ENCODE results near the gene SLC44A3.

- TF ChIP-seq POLR2AphosphoS5 (IDR thresholded peaks at IDR 0.05; ENCODE audit: borderline replicate concordance, low read depth, low read length): no peak; the same call in 1 of the 2 replicates
- TF ChIP-seq EZH2 (IDR thresholded peaks at IDR 0.05): no peak
These were observed 105.5 kb downstream of the SLC44A3 start for GRCh38 chr1:94925561-94926125.

All from SK-N-MC (cell line).